GM21526 (cell line): Measurements from ENCODE around the gene MDFIC.
"Not testable (repeated sequence)": the region's sequence is repeated elsewhere in the genome, so short reads cannot be mapped to it uniquely, and the experiment has no call there.

Experiments used
- ATAC-seq: cut with Tn5 transposase; IDR thresholded peaks from one replicate; pipeline ENCODE4 v1.9.1; 2021; ENCODE audit warnings: moderate library complexity; ENCODE audit not compliant: unreplicated experiment, low FRiP score

MDFIC gene, protein sequence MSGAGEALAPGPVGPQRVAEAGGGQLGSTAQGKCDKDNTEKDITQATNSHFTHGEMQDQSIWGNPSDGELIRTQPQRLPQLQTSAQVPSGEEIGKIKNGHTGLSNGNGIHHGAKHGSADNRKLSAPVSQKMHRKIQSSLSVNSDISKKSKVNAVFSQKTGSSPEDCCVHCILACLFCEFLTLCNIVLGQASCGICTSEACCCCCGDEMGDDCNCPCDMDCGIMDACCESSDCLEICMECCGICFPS

DNA sequence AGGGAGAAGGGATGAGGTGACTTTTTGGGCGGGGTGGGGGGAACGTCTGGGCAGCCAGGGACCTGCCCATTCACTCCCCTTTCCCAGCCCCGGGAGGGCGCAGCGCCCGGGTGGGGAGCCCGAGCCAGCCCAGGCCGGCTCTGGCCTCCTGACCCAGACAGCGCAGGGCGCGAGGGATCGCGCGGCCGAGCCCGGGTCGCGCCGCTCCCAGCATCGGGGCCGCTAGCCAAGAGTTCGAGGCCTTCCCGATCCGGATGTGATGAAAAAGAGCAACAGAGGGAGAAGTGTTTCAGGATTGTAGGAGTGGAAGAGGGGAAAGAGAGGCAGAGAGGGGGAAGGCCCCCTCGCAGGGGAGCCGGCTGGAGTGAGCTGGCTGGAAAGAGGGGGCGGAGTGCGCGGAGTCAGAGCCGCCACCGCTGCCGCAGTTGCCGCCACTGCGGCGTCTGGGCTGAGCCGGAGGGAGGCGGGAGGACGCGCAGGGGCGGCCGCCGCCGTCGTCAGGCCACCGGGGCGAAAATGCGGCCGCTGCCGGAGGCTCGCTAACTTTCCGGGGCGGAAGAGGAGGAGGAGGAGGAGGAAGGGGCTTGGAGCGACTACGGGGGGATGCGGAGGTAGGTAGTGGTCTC lies at the start of gene MDFIC:
TSS of gene MDFIC (plus strand) at position 69 of the 626 bp plus-strand sequence. CDS start 940 bp downstream, outside the sequence.
- peak; percentile 42 for ATAC-seq

DNA sequence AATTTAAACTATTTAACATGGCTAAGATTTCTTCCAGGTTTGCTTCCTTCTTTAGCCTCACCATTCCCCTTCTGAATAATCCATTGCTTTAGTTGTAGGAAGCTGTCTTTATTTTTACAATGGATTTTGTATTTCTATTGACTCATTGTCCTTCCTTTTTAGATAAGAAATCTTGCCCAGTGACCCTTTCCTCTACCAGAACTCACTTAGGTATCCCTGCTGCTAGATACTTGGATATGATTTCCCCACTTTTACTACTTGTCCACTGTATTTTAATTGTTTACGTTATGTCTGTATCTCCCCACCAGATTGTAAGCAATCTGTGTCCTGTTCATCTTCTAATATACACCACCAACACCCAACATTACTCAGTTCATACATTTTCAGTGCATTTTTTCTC lies 47.7 kb upstream of the MDFIC start:
- no peak for ATAC-seq

DNA sequence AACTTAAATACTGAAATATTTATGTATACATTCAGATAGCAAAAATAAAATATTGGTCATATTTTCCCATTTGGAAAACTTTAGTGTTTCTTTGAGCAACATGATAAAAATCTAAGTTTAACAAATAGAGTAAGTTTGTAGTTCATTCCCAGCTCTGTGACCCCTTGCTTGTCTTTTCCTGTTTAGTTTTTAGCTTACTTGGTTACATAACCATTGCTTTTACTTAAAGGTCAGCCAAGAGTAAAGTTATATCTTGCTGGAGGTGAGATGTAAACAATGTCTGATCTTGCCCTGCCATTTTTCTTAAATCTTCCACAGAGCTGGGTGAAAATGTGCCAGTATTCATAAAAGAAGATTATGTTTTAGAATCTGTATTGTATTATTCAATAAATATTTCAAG lies 46.7 kb upstream of the MDFIC start:
- no peak for ATAC-seq

DNA sequence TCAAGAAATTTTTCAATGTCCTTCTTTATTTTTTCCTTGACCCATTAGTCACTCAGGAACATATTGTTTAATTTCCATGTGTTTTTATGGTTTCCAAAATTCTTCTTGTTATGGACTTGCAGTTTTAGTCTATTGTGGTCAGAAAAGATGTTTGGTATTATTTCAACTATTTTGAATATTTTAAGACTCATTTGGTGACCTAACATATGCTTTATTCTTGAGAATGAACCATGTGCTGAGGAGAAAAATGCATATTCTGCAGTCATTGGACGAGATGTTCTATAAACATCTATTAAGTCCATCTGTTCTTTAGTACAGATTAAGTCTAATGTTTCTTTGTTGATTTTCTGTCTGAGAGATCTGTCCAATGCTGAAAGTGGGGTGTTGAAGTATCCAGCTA lies 42.3 kb upstream of the MDFIC start:
- ATAC-seq, result no peak

DNA sequence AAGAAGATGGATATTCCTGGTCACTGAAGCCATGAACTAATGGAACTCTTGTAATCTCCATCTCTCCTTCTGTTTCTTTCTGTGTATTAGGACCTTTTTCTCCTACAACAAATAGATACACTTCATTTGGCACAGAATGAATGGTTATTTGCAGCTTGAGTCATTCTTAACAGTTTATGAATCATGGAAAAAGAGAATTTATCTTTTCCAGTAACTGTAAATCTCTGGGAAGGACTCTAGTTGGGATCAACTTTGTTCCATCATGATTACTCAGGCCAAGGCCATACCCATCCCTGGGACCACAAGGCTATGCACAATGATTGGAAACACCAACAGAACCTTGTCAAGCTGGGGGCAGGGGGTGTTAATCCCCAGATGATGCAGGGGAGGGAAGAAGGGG lies 36.1 kb upstream of the MDFIC start:
- no peak for ATAC-seq

DNA sequence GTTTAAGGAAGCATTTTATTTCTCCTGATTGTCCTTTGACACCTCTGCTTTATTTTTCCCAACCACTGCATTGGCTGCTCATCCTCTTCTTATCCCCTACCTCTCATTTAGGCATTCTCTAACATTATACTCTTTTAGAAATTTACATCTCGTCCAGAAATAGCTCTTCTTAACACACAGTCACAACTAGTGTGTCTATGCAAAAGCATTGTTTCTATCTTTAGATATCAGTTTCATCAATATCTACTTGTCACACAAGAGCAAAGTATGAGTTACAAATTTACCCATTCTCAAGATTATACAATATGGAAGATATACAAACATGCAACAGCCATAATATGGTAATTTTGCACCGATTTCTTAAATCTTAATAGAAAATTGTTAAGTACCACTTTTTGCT lies 35.7 kb upstream of the MDFIC start:
- no peak for ATAC-seq

DNA sequence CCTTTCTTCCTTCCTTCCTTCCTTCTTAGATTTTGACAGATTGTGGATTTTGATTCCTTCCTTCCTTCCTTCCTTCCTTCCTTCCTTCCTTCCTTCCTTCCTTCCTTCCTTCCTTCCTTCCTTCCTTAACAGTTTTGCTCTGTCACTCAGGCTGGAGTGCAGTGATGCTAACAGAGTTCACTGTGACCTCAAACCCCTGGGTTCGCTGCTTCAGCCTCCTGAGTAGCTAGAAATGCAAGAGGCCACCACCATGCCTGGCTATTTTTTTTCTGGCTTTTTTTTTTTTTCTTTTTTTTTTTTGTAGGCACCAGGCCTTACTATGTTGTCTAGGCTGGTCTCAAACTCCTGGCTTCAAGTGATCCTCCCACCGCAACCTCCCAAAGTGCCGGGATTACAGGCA lies 32.8 kb upstream of the MDFIC start:
- not testable (repeated sequence) for ATAC-seq

DNA sequence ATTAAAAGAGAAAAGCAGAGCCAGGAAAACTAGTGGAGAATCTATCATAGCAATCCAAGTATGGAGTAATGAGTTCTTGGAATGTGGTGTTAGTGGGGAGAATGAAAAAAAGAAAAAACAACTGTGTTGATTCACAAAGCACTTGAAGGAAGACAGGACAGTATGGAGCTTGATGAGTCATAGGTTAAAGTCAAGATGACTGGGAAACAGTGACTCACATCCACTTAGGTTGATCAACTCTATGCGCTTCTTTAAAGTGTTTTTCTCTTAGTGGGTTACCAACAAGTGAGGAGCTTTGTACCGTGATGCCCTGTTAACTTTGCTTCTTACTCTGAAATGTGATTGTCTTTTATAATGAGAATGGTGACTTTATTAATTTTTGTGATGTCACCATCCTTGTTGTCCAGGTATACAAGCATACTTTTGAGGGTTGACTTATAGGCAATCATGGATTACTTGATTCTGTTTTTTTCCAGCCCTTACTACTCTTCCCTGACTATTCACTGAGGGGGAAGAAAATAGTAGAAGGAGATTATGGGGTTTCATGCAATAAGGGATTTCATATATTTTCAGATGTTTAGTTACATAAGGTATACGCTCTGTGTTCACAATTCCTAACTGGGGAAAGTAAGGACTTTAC lies 32.1 kb upstream of the MDFIC start:
- no peak for ATAC-seq

DNA sequence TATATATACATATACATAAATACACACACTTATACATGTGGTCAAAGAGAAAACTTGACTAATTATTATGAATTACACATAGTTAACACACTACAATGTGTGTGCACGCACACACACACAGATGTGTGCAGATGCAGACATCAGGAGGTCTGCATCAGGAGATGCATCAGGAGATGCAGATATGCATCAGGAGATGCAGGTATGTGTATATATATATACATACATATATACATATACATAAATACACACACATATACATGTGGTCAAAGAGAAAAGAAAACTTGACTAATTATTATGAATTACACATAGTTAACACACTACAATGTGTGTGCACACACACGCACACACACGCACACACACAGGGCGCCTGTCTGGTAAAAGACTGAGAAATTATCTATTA lies 31.3 kb upstream of the MDFIC start:
- no peak for ATAC-seq

DNA sequence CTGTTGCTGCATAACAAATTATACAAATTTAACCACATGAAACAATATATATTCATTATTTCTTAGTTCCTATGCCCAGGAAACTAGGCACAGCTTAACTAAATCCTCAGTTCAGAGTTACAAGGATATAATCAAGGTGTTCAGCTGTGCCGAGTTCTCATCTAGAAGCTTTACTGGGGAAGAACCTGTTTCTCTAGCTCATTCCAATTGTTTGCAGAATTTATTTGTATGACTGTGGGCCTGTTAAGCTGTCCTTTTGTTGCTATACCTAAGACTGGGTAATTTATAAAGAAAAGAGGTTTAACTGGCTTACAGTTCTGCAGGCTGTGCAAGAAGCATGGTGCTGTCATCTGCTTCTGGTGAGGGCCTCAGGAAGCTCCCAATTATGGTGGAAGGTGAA lies 21.8 kb upstream of the MDFIC start:
- ATAC-seq, result no peak

DNA sequence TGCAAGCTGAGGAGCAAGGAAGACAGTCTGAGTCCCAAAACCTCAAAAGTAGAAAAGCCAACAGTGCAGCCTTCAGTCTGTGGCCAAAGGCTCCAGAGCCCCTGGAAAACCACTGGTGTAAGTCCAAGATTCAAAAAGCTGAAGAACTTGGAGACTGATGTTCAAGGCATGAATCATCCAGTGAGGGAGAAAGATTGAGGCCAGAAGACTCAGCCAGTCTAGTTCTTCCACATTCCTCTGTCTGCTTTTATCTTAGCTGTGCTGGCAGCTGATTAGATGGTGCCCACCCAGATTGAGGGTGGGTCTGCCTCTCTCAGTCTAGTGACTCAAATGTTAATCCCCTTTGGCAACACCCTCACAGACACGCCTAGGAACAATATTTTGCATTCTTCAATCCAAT lies 20.1 kb upstream of the MDFIC start:
- no peak for ATAC-seq

DNA sequence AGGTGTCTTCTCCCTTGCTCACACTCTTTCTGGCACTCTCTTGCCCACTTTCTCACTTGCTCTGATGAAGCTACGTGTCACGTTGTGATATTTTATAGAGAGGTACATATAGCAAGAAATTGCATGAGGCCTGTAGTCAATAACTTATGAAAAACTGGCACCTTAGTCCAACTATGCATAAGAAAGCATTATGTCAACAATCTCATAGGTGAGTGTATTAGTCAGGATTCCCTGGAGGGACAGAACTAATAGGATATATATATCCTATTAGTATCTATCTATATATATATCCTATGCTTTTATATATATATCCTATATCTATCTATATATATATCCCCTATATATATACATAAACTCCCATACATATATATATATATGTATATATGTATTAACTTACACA lies 18.8 kb upstream of the MDFIC start:
- no peak for ATAC-seq

DNA sequence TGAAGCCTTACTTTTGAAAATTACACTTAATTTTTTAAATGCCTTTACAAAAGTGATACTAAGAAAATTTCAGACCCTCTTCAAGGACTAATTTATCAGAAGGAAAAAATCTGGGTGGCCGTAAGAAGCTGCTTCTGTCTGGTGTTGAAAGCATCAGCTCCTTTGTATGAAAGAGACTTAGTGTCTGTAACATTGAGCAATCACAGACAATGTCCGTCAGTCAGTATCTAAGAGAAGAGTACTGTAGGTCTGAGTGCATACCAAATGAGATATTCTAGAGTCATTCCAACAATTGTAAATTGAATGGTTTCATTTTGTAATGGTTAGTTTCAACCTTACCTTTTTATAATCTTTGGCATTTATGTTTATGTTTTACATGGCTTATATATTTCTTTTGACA lies 11.1 kb upstream of the MDFIC start:
- ATAC-seq, result no peak

DNA sequence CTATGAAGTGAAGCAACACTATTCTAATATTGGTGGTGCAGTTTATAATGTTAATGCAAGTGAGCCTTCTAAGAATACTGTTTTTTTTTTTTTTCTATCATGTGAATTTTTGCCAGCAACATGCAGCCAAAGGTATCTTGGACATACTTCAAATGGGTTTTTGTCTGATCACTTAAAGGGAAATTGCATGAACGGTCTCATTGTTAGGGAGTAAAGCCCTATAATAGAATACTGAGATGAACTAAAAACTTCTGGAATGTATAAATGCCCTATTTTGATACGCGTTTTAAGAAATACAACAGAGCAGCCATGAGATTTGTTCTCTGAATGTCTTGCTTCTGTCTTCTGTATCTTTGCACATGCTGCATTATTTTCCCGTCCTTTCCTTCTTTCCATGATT lies 10.5 kb upstream of the MDFIC start:
- no peak for ATAC-seq

DNA sequence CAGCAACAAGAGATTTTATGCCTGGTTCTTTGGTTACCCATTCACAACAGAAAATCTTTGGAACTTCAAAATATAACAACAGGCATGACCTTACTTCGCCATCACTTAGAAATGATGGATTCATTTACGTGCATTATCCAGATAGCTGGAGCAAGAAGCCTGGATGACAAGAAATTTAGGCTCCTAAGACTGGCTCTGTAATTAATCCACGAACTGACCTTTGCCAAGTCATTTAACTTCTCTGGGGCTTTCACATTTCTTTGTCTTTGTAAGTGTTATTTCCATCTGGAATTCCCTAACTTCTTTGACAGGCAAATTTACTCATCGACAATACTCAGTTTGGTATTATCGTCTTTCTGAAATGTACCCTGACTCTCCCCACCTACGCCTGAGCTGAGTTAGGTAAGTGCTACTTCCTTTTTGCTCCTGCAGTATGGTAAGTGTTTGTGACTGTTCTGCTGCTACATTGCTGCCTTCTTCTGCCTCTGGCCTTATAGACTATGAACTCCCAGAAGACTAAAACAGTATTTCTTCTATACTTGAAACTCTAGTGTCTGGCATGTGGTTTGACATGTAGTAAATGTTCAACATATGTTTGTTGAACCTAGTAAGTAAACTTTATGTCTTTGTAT lies 5.5 kb upstream of the MDFIC start:
- ATAC-seq, result peak; percentile 92

DNA sequence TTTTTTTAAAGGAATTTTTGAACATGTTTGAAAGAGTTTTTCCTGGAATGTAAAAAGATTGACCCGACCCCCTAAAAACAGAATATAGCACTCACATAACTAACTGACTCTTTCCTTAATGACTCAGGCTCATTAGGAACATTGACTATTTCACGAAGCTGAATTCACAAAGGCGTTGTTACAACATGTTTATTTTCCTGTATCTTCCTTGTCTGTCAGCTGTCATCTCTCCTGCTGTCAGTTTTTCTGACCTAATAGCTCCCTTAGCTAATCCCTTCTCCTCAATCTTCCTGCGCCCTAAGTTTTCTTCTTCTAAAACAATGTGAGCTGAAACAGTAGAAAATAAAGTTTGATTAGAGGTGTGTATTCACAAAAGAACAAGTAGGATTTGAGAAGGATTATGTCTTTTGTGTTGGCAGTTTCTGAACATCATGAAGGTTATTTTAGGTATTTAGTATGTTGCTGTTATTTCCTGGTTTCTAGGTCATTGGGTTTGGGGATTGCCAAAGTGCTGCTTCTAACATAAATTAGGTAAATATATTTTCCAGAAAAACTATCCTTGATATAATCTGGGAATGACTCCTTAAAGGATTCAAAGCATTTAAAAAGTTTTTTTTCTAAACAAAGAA lies 4.6 kb upstream of the MDFIC start:
- no peak for ATAC-seq

DNA sequence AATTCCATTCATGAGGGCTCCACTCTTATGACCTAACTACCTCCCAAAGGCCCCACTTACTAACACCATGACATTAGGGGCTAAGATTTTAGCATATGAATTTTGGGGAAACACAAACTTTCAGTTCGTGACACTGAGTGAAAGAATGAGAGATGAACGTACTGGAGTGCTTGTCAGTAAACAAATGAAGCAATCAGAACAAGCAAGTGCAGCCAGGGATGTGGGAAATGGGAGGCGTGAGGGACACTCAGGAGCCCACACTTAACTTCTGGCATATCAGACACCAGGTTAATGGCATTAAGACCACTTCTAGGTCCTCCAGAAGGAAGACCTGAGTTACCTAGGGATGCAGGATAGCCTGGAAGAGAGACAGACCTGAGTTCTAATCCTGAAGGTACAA lies 2.3 kb upstream of the MDFIC start:
- ATAC-seq, result no peak

DNA sequence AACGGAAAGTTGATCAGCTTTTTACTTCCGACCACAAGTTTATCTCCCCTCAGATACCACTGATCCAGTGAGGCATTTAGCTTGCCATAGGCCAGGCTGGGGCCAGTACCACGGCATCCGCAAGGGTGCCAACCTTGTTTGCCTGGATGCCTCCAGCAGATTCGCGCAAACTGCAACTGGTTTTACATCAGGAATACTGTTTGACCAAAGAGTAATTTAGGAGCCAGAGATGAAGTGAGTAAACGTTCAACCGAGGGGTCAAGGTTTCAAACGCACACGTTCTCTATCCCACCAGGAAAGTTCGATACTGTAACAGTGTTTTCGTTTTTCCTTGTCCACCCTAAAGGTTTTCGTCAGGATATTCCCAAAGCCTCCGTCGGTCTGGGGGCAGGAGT lies 266 bp upstream of the MDFIC start:
- ATAC-seq, result no peak

DNA sequence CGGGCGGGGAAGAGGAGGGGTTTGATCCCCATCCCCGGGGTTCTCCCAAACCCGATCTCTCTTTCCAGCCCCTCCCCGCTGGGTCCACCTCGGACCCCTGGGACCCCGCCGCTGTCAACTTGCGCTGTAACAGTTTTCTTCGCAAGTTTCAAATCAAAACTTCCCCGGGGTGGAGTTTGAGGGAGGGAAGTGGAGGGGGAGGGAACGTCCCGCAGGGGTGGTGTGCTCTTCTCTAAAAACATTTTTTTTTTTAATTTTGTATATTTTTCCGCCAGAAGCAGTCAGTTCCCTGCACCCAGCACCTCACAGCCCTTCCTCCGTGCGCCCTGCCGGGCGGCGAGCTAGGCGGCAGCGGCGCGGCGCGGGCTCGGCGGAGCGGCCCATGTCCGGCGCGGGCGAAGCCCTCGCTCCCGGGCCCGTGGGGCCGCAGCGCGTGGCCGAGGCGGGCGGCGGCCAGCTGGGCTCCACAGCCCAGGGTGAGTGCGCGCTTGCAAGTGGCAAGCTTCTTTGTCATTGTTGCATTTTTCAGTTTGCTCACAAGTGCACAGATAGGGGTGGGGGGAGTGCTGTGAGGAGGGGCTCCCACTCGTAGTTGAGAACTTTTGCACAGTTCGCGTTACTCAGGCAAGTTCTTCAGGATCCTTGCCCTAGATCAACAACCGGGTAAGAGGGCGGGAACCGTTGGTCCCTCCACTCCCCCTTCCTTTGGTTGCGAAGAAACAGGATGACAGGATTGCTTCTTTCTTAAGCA lies 933 bp downstream of the MDFIC start:
- ATAC-seq, result peak; percentile 27

DNA sequence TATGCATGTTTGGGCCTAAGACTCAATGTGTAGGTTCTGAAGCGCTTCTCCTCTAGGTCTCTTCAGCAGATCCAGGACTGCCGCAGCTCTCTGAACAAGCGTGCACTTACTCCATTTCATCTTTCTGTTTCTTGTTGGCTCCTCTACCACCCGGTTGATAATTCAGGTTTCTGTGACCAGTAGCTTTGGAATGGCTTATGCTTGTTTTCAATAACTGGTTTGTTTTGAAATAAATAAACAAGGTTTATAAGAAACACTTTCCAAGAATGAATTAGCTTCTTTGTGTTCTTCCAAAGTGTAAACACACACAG lies 1.5 kb downstream of the MDFIC start:
- ATAC-seq, result no peak
